ENCODE results near the gene ANO4. TPM values are rescaled to one million over a fixed set of nuclear protein-coding genes. Genes with fewer than 3 reads are reported as not detected.

ANO4 gene
- total and polyA plus RNA-seq, 2 of the 8 experiments (the other 6 are each of a cell fraction or from before 2014, with no cell fraction given), result 1.1 to 3.4 TPM

GRCh38 chr12:100926669-100927248, 132.2 kb downstream of the ANO4 start (continued):
- TF ChIP-seq CBX5 (IDR thresholded peaks at IDR 0.05; ENCODE audit: low read depth, low read length) (no peak), ZNF274 (IDR thresholded peaks at IDR 0.05; ENCODE audit: borderline replicate concordance, extremely low read depth, low read length) (no peak), RNF2 (IDR thresholded peaks at IDR 0.05; ENCODE audit: borderline replicate concordance, low read depth, low read length, missing control alignments, poor library complexity, severe bottlenecking) (no peak), TEAD4 (IDR thresholded peaks at IDR 0.05; ENCODE audit: low read depth, low read length) (peak; percentile 53; the same call in 1 of the 2 replicates), ATF3 (IDR thresholded peaks at IDR 0.05; ENCODE audit: insufficient read depth, low read depth, low read length) (no peak), KDM4A (IDR thresholded peaks at IDR 0.05; ENCODE audit: low read depth, low read length, severe bottlenecking) (no peak), TCF12 (IDR thresholded peaks at IDR 0.05; ENCODE audit: low read depth, low read length) (no peak), RXRA (IDR thresholded peaks at IDR 0.05; ENCODE audit: insufficient read depth, low read depth, low read length) (no peak), ATF2 (IDR thresholded peaks at IDR 0.05; ENCODE audit: low read length) (no peak), RAD21 (IDR thresholded peaks at IDR 0.05 in 1 of 2, conservative IDR thresholded peaks at IDR 0.05 in 1 of 2; ENCODE audit: low read depth in 2 of 2, low read length in 2 of 2) (peak; percentile 79 to 80), CREB1 (IDR thresholded peaks at IDR 0.05) (no peak), HDAC2 (IDR thresholded peaks at IDR 0.05; ENCODE audit: borderline replicate concordance in 1 of 2, low read depth in 2 of 2, low read length in 2 of 2) (no peak)
- TF ChIP-seq, protein P1, sequence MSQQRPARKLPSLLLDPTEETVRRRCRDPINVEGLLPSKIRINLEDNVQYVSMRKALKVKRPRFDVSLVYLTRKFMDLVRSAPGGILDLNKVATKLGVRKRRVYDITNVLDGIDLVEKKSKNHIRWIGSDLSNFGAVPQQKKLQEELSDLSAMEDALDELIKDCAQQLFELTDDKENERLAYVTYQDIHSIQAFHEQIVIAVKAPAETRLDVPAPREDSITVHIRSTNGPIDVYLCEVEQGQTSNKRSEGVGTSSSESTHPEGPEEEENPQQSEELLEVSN (IDR thresholded peaks at IDR 0.05), result peak; percentile 89
